Endometrium (tissue), 2 donors: Measurements from ENCODE around the gene CBLN4.

ENCODE experiments used
- FAIRE-seq: peaks from 2 replicates; lab custom pipeline; 2012; peaks lifted over from hg19 to GRCh38; lab: Jason Lieb, UNC
- donor health status: control.
- donor health status: control.

The CBLN4 gene

DNA sequence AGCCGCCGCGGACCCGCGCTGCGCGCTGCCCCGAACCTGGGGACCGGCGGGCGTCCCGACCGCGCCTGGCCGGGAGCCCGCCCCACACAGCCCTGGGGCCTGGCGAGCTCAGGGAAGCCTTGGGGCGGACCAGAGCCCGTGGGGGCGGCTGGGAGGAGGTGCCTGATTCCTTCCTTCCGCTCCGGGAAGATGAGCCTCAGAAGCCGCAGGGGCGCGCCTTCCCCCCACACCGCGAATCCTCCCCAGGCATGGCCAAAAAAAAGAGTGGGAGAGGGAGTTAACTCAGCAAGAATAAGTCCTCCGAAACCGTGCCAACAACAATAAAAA lies at the start of gene CBLN4:
TSS of gene CBLN4 (minus strand) at position 131 of the 327 bp plus-strand sequence. CDS start 1,348 bp downstream, outside the sequence.
- FAIRE-seq = peak; percentile 92

DNA sequence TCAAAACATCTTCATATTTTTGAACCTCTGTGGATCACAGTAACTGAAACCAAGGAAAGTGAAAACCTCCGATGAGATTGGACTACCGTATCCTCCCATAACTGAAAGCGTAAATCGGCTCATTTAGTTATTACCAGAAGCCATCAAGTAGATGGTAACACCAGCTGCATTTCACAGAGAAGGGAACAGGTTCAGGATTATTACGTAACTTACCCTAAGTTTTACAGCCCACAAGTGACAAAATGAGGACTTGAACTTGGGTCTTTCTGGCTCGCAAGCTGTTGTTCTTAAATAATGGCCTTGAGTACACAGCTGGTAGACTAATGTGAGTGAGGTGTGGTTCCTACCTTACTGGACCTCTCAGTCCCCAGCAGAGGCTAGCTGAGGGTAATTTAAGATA lies 37.9 kb upstream of the CBLN4 start:
- FAIRE-seq = no peak

DNA sequence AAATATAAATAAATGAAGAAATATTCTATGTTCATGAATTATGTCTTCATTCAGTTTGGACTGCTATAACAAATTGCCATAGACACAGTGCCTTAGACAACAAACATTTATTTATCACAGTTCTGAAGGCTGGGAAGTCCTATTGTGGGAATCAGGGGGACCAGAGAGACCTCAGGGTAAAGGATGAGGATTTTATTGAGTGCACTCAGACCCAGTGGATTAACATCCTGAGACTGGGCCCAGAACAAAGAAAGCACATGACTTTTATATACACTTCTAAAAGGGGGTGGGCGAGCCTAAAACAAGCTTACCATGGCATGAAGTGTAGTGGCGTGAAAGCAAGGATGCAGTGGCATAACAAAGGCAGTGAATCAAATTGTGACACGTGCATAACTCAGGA lies 26.9 kb upstream of the CBLN4 start:
- no peak for FAIRE-seq

DNA sequence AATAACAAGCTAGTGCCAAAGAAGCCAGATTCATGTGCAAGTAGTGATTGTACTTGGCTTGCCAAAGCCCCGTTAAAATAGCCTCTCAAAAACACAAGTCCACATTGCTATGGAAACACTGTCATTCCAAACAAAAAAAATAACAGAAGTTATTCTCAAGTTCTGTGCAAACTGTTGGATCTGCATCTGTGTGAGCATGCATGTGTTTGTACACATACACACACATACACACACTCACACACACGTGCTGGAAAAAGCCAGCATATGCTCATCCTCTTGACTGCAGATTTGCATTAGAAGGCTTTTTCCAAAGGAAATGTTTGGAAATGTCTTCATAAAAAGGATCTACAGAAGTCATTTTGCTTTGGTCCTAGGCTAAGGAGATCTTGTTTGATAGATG lies 13.4 kb upstream of the CBLN4 start:
- FAIRE-seq = no peak

DNA sequence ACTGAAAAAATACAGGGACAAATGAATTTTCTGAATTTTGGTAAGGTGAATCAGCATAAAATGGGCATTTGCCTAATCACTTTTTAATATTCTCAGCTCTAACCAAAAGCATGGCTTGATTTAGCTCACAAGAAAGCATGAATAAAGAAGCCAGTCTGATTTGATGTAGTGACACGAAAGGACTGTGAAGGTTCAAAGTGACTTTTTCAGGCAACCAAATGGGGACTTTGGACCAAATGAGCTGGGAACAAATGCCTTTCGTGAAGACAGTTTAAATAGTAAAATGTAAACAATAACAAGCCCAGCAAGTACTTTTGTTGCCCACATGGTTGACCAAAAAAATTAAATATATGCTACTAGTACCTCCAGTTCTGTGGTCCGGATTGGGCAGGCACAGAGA lies 12.9 kb upstream of the CBLN4 start:
- FAIRE-seq = no peak

DNA sequence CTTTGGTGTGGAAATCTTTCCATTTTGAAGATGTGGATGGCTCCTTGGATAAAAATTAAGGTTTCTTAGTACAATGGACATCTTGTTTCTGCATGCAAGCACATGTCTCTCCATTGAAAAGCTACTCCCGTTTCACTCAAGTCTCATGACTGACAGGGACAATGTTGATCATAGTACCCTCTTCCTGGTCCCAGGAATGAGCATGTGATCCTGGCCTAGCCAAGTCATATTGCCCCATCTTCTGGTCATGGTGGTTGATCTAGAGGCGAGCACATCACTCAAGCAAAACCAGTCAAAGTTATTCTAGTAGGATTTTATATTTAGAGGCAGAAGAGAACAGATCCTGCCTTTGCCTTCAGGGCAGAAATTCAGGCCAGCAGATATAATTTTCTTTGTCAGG lies 12.2 kb upstream of the CBLN4 start:
- no peak for FAIRE-seq

DNA sequence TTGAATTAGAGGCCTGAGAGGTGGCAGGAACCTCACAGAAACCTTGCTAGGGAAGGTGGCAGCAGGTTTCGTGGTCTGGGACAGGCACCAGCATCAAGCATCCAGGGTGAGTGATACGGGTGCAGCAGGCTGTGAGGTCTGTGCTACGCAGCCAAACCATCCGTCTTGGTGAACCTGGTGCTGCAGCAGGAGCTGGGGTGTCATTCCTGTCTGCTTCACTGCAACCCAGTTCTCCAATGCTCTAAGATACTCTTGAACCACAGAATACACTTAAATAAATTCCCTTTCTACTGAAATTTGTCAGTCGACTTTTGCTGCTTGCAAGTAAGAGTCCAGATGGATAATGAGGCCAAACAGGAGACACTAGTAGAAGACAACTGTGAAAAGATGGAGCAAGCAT lies 9.7 kb upstream of the CBLN4 start:
- FAIRE-seq = no peak

DNA sequence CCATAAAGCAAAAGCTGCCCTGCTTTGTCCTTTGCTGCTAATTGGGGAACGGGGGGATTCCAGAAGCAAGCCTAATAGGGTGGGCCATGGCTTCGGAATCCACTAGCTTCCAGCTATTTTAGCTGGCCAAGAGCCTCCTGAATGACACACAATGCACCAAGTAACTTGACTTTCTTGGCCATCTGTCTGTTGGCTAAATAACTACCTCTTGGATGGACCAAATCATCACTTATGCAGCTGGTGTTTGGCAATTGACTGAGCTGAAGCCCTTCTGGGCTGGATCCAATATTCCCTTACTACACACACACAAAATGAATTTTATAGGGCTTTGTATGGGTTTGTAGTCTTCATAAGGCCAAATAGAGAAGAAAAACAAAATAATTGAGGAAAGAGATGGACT lies 8.8 kb upstream of the CBLN4 start:
- FAIRE-seq = no peak

DNA sequence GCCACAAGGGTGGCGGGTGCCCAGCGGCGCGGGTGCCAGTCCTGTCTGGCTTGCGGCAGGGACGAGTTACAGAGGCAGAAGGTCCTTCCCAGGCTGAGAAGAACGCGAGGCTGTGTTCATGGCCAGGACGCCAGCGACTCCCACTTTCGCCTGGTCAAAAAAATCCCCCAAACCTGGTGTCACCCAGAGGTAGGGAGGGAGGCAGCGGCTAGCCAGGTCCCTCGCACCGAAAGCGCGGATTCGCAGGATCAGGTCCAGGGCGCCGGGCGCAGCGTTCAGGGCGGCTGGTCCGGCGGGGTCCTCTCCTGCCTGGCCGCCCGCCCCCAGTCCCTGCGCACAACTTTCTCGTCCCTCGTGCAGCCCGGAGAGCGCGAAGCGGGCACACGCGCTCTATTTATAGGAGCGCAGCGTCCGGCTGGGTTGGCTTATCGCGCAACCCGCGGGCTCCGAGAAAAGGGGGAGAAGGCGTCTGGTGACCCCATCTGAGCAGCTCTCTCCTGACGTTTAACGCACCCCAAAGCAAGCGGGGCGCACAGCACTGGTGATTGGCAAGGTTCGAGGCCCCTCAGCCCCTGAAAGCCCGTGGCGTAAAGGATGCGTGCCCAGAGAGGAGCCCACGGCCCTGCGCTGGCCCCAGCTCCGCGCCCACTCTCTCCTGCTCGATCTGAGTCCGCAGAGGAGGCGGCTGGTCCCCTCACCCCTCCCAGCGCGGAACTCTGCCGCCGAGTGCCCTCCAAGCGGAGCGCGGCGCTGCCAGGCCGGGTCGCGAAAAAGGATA lies 519 bp downstream of the CBLN4 start:
- no peak for FAIRE-seq

DNA sequence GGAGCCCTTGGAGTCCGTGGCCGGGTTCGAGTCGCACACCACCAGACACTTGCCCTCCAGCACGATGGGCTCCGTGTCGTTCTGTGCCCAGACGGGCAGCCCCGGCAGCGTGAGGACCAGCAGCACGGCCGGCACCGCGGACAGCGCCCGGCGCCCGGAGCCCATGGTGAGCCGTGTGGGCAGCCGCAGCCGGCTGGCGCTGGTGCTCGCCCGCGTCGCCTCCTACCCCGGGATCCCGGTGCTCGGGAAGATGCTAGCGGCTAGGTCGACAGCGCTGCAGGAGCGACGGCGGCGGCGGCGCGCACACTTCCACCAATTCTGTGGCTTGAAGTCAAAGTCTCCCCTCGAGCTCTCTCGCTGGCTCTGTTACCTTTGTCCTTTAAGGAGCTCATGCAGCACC lies 1.3 kb downstream of the CBLN4 start:
- no peak for FAIRE-seq

DNA sequence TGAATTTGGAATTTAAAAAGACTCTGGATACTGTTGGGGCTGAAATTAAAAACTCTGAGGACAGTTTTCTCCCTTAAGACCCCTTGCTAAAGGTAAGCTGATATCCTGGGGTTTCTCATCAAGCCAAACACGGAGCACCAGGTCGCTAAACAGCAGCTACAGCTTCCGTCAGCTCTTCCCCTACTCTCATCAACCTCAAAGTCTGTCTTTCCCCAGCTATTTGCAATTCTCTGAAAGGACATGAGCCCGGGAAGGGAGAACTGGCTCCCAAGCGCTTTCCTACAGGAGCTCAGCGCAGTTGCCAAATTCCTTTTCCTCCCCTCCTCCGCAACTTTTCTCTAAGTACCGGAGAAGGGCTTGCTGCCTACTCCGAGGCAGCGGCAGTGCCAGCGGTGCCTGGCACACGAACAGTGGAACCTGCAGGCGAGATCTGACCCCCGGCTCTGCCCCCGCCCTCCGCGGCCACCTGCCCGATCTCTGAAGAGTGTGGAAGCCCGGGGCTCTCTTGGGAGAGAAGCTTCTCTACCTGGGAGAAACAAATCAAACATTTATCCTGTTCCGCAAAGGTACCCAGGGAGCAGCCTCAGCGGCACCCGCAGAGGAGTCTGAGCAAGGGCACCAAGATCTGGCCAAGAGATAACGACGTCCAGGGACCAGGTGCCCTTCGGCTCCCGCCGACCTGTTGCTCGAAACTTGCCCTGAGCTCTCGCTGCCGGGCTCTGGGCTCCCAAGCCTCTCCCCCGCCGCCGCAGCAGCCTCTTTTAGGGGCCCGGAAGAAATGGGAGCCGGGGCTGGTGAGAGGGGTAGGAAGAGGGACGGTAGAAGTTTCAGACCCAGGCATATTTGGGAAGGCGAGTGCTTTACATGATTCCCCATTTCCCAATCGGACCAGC lies 2.2 kb downstream of the CBLN4 start:
- FAIRE-seq = no peak

DNA sequence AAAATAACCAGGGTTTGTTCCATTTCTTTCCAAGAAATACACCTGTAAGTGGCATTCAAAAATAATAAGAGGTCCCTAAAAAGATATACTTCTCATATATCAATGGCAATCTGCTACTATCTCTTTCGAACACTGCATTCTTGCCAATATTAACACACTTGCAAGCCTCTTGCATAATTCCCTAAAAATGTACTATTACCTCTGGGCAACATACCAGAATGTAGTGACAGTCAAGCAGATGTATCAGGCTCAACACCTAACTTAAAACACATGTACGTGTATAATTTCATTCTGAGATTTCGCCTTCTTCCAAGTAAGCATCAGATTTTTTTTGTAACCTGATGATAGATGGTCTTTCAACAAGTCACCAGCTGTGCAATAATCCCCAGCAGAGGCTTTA lies 3.4 kb downstream of the CBLN4 start:
- no peak for FAIRE-seq

DNA sequence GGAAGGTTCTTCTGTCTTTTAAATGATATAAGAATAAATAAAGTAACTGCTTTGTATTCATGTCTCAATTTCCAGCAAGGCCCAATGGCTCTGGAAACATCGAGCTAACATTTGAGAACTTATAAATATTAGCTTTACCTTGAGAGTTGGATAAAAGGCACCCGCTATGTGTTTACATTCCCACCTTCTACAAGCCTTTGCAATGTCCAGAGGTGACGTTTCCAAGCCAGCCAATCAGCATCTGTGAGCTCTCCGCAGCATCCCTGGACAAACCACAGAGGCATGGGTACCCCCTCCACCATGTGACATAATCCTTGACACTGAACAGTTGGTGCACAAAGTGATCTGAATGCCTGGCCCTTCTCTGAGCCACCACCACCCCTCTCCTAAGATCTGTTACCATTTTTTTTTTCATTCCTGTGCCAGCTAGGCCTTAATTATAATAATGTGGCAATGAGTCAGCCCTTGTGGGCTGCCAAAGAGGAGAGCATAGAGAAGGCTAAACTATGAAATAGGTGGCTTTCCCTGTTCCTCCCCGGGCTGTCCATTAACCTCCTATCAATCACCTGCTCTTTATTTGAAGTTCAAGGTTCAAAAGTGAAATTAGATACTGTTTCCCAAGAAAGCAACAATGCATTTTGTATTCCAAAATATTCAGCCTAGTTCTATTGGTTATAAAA lies 4.1 kb downstream of the CBLN4 start:
- no peak for FAIRE-seq

DNA sequence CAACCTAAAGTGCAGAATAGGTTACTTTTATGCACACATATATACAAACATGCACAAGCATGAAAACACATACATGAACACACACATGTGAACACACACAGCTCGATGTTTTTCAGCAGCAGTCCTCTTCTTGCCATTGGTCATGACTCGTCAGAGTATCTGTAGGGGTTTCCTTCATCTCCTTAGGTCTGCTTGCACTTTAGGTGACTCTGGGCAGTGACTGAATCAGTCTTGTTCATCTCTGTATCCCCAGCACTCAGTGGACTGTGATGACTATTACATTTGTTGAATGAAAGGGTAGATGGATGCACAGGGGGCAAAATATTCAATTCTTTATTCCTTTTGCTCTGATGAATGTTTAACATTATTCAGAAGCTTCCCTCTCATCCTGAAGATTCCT lies 26.8 kb downstream of the CBLN4 start:
- no peak for FAIRE-seq

DNA sequence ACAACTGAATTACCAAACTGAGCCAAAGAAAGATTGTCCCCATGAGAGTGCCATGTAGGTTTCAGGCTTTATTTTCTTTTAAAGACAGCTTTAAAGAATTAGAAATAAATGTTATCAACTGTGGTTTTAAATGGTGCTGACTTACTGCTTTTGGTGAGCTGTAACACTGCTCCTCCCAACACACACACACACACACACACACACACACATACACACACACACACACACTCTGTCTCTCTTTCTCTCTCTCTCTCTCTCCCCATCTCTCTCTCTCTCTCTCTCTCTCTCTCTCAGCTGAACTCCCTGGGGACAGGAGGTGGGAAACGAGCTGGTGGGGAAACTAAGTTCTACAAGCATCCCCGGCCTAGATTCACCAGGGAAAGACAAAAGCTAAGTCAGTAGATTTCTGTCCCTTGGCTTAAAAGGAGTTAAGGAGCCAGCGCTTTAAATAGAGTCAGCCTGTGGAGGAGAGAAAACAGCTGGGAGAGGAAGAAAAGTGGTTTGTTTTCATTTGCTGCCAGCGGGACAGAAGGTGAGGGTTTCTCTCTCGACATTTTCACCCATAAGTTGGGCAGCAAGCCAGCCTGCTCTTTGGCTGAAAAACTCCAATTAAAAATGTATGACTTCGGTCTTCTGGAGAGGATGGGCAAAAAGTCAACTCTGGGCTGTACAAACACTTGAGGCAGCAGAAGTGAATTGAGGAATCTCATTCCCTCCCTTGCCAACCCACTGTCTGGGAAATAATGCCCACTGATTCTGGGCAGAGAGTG lies 27.4 kb downstream of the CBLN4 start:
- FAIRE-seq = no peak

DNA sequence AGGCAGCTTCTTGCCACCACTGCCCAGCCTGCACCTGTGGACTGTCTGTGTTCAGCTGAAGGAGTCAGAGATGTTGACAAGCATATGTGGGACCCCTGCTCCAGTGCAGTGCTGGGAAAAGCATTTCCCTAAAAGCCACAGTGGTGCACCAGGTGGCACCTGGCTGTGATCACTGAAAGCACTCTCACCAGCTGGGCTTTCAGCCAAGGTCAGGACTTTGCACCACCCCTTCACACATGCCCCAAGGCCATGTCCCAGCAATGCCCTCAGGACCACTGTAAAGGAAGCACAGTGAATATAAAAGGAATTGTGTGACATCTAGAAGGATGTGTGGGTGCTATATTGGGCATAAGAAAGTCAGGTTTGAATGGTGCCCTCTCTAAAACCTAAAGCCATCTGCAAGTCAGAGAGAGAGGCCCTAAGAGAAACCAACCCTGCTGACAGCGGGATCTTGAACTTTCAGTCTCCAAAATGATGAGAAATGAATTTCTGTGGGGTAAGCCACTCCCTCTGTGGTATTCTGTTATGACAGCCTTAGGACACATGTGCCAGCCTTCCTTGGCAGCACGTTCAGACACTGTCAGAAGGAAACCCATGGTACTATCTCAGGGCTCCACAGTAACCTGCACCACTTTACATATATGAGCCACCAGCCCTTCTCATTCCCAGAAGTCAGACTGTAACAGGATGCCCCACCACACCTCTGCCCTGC lies 30.7 kb downstream of the CBLN4 start:
- FAIRE-seq = no peak

DNA sequence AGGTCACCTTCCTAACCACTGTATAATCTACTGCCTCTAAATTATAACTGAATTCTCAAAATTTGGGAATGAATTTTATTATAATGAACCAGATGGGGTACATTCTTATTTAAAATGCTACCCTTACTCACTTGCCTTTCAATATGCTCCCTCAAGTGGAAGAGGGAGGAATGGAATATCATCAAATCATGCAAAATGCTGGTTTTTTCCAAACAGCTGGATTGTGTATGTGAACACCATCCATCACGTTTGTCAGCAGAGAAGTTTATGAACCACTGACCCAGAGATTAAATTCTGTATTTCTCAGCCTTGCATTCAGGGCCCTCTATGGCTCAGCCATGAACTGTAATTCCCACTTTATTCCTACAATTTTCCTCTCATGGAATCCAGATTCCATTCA lies 40.5 kb downstream of the CBLN4 start:
- no peak for FAIRE-seq

DNA sequence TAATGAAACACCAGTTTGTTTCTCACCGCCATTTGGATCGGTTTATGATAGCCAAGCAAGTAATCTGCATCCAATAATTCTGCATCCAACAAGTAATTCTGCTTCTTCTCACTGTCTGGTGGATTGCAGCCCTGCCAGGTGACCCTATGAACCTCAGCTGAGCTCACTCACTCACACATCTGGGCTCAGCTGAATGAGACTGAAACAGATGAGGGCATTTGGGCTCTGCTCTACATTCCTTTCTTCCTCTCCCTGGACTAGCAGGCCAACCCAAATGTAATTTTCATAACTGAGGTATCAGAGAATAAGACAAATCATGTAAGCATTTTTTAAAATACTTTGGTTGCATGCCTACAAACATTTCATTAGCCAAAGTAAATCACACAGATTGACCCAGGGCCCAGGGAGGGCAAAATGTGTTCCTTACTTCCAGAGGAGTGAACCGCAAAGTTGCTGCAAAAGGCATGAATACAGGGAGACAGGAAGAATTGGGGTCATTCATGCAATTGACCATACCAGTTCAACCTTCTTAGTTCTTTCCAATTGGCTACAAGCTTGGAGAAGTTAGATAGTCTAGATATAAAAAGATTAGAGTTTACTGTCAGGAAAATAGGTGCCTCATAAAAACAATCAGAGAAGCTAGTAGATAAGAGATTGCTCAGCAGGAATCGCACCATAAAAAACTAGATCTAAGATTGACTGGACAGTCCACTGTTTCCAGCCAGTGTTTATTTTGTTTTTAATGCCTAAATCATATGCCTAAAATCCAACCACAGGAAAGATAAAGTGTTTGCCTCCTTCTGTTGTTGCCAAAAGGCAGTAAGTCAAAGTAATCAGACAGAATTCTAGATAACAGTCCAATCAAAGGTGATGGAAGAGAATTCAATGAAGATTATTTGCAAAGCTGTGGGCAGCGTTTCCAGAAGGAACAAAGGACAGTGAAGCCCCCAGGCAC lies 43.7 kb downstream of the CBLN4 start:
- FAIRE-seq = peak; percentile 83

DNA sequence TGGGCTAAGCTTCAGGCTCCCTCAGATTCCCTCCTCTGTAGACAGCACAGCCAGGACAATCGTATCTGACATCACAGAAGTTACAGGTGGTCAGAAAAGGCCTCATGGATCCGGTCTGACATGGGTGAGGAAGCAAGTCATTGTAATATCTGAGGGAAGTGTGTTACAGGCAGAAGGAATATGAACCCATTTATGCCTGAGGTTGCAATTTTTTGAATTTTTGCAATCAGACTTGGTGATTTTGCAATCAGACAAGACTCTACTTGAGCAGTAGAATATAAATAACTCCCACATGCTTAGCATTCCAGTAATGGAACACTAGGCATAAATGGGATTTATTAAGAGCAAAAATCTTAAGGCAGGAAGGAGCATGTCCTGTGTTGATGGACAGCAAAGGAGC lies 52.1 kb downstream of the CBLN4 start:
- FAIRE-seq = no peak

DNA sequence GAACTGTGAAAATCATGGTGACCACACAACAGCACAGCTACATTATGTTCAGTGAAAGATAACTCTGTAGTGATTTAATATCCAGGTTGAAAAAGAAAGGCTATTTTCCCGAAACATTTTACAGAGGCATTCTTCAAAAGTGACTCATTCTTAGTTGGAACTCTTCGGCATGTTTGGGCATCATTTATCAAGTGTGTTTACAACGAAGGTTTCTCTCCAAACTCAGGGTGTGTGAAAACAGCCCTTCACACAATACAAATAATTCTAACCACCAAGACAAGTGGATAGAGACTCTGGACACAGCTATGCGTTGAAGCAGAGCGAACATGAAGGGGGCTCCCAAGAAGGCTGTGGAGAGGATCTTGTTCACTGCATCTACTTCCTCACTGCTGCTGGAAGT lies 57.6 kb downstream of the CBLN4 start:
- no peak for FAIRE-seq
